Measurements from ENCODE around the gene GPC1.

GPC1 gene

GRCh38 chr2:240396623-240397541 lies 38.6 kb upstream of the GPC1 start:
- no peak for DNase-seq

GRCh38 chr2:240397542-240397916 lies 37.9 kb upstream of the GPC1 start:
- no peak for DNase-seq

GRCh38 chr2:240397924-240398645 lies 37.4 kb upstream of the GPC1 start:
- no peak for DNase-seq

GRCh38 chr2:240398661-240399267 lies 36.7 kb upstream of the GPC1 start:
- DNase-seq = no peak

- no peak for DNase-seq
Measured at GRCh38 chr2:240399419-240400324, 35.8 kb upstream of the GPC1 start.

GRCh38 chr2:240400371-240401161 lies 34.9 kb upstream of the GPC1 start:
- no peak for DNase-seq

GRCh38 chr2:240401308-240401707 lies 34.2 kb upstream of the GPC1 start:
- no peak for DNase-seq

- DNase-seq = no peak
Measured at GRCh38 chr2:240401781-240402551, 33.5 kb upstream of the GPC1 start.

GRCh38 chr2:240402566-240403272 lies 32.7 kb upstream of the GPC1 start:
- DNase-seq = no peak

GRCh38 chr2:240403396-240404104 lies 31.9 kb upstream of the GPC1 start:
- no peak for DNase-seq

GRCh38 chr2:240404174-240404852 lies 31.1 kb upstream of the GPC1 start:
- no peak for DNase-seq

- DNase-seq = no peak
Measured at GRCh38 chr2:240405133-240405532, 30.3 kb upstream of the GPC1 start.

GRCh38 chr2:240405684-240406313 lies 29.7 kb upstream of the GPC1 start:
- DNase-seq = no peak

GRCh38 chr2:240407090-240407489 lies 28.4 kb upstream of the GPC1 start:
- no peak for DNase-seq

- no peak for DNase-seq
Measured at GRCh38 chr2:240410004-240410403, 25.5 kb upstream of the GPC1 start.

- no peak for DNase-seq
Measured at GRCh38 chr2:240410808-240411207, 24.7 kb upstream of the GPC1 start.

- DNase-seq = no peak
Measured at GRCh38 chr2:240411261-240412160, 24.0 kb upstream of the GPC1 start.
